Inferior parietal cortex (tissue), 1 donor: Measurements from ENCODE around the gene MARCHF3.
"Not testable (repeated sequence)": the region's sequence is repeated elsewhere in the genome, so short reads cannot be mapped to it uniquely, and the experiment has no call there.

ENCODE experiments used
- DNase-seq: peaks from one replicate; pipeline ENCODE4 v3.0.0-alpha.2; 2016; ENCODE audit errors: extremely low spot score

The MARCHF3 gene

DNA sequence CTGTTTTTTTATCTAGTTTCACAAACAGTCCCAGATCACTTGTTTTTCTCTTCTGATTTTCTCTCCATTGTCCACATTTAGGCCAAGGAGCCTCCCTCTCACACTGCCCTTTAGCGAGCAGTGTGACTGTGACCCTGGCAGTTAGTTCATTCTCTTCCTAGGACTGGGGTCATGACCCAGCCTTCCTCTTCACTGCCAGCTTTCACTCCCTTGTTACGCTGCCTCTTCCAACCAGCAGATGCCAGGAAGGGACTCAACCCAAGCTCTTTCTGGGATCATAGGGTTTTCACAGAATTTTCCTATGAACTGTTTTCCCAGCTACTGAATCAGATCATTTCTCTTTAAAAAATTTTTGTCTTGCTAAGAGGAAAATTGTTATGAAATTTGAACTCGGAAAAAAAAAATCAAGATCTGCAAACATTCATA is 182.5 kb downstream of the MARCHF3 start:
- DNase-seq, result no peak

DNA sequence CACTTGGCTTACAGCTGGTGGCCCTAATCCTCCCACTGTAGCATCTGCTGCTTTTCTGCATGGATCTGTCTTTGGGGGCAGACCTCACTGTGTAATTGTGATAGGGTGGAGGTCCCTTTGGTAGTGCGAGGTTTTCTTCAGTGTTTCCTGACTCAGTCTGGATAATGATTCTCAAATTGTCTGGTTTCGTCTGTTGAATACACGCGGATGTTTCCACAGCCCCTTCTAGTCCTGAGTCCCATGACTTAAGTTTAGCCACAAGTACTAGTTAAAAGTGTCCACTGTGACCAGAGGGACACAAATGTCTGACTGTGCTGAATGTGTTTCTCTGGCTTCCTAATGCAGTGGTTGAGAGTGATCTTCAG is 182.9 kb downstream of the MARCHF3 start:
- no peak for DNase-seq

- no peak for DNase-seq
These were observed 183.5 kb downstream of the MARCHF3 start for GRCh38 chr5:126846744-126847455.

DNA sequence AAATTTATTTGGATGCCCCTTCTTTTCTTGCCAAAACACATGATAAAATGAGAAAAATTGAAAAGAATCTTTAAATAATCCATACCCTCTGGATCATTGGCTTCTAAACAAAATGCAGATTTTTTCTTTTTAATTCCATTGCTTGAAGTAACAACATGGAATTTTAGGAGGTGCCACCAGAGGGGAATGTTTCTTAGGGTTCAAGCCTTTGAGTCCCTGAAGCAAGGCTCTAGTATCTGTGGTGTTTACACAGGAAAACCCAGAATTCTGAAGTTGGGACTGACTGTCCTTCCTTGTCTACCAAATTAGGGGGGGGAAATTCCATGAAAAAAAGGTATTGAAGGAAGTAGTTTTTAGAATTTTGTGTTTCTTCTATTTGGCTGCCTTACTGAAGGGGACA is 184.0 kb downstream of the MARCHF3 start:
- no peak for DNase-seq

GRCh38 chr5:126845470-126846070 is 184.8 kb downstream of the MARCHF3 start:
- DNase-seq, result not testable (repeated sequence)

- DNase-seq, result not testable (repeated sequence)
These were observed 187.0 kb downstream of the MARCHF3 start for GRCh38 chr5:126843375-126843774.

DNA sequence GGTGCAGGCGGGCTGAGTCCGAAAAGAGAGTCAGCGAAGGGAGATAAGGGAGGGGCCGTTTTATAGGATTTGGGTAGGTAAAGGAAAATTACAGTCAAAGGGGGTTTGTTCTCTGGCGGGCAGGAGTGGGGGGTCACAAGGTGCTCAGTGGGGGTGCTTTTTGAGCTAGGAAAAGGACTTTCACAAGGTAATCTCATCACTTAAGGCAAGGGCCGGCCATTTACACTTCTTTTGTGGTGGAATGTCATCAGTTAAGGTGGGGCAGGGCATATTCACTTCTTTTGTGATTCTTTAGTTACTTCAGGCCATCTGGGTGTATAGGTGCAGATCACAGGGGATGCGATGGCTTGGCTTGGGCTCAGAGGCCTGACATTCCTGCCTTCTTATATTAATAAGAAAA is 191.0 kb downstream of the MARCHF3 start:
- DNase-seq, result not testable (repeated sequence)

GRCh38 chr5:126837906-126838539 is 192.3 kb downstream of the MARCHF3 start:
- DNase-seq, result no peak

DNA sequence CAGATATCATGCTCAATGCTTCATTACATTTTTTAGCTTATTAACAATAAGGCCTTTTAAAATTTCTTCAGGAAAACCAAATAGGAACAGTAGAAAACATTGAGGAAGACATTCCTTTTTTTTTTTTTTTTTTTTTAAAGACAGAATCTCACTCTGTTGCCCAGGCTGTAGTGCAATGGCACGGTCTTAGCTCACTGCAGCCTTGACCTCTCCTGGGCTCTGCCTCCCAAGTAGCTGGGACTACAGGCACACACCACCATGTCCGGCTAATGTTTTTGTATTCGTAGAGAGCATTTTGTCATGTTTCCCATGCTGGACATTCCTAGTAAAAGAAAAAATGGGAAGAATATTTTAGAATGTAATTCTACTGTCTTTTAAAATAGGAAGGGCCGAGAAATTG is 193.1 kb downstream of the MARCHF3 start:
- DNase-seq, result no peak

DNA sequence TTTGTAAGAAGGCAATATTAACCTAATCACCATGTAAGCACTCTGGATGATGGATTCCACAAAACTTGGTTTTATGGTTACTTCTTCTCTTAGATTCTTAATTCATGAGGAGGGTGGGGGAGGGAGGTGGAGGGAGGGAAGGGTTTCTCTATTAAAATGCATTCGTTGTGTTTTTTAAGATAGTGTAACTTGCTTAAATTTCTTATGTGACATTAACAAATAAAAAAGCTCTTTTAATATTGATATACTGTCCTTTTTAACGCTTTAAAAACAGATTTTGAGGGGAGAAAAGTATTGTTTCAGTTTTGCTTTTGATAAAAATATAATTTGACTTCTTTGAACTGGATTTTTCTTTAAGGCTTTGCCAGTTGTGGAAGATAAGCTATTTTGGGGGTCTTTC is 193.6 kb downstream of the MARCHF3 start:
- DNase-seq, result no peak

DNA sequence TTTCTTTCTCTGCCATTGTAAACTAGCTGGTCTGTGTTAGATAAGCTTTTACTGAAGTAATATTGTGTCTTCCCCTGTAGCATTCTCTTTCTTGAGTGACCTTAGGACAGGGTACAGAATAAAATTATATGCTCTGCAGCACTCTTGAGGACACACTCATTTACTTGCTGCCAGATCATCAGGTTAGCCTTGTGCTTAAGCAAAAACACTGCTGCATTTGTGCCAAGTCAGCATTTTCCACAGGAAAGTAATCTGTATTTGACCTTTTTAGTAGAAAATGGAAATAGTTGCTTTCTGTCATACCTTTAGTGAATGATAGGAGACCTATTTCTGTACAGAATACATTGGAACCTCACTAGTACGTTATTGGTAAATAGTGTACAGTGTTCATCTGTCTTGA is 199.2 kb downstream of the MARCHF3 start:
- no peak for DNase-seq

DNA sequence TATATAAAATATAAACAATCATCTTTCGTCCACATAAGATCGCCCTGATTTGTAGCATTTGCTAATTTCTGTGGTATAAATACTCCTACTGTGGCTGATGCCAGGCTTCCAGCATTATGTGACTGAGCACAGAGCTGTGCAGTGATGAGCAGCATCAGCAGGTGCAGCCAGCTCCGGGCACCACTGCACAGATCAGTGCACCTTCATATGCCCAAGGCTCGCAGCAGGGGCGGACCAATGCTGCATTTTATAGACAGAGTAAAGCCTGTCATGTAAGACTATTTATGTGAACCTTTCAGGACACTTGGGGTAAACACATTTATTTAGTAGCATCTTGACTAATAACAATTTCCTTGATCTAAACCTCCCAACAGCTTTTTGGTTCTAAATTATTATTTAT is 200.3 kb downstream of the MARCHF3 start:
- DNase-seq, result no peak

DNA sequence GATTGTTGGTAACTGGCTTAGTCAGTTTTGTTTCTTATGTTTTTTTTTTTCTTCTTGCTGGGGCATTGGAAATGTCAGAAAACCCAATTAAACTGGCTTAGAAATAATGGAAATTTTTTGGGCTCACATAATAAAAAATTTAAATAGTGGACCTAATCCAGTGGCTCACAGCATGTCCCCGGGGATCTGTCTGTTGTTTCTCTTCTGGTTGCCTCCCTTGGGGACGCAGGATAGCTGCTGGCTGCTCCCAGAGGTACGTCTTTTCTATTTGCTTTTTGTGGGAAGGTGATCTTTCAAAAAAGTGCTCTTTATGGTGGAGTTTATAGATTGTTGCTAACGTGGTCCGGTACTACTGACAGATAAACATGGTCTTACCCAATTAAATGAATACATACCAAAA is 201.3 kb downstream of the MARCHF3 start:
- DNase-seq, result no peak

GRCh38 chr5:126826619-126827215 is 203.6 kb downstream of the MARCHF3 start:
- DNase-seq, result no peak

GRCh38 chr5:126819253-126819652 is 211.1 kb downstream of the MARCHF3 start:
- no peak for DNase-seq

DNA sequence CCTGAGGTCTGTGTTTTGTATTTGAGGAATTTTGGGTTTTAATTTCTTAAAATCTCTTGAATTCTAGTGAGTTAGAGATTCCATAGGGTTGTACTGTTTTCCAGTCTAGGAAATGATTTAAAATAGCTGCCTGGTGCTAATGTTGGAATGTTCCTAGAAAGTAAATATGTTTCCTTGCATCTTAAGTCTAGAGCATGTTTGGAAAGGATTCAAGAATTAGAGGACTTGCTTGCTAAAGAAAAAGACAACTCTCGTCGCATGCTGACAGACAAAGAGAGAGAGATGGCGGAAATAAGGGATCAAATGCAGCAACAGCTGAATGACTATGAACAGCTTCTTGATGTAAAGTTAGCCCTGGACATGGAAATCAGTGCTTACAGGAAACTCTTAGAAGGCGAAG is 211.6 kb downstream of the MARCHF3 start:
- no peak for DNase-seq
